Right atrium auricular region (tissue), 2 donors: Measurements from ENCODE around the gene SPEM3. TPM values are rescaled to one million over a fixed set of nuclear protein-coding genes. Genes with fewer than 3 reads are reported as not detected.

Source experiments
- DNase-seq: peaks from one replicate; pipeline ENCODE4 v3.0.0-alpha.2; 2019; ENCODE audit warnings: low spot score
- H3K27ac ChIP-seq, 2 donors: fragments of 200-600 bp; sonication (generic); 1 replicate in 1 of 2; 2 replicates in 1 of 2; pipeline ENCODE4 v1.5.1; 2016 to 2019
- H3K27me3 ChIP-seq, 2 donors: fragments of 200-600 bp; sonication (generic); one replicate each; pipeline versions ENCODE4 v1.5.1 to v1.6.0; 2017 to 2019
- H3K36me3 ChIP-seq: fragments of 200-600 bp; sonication (generic); one replicate; pipeline ENCODE4 v1.5.1; 2016
- H3K4me1 ChIP-seq, 2 donors: fragments of 200-600 bp; sonication (generic); one replicate each; pipeline versions ENCODE4 v1.5.1 to v1.6.0; 2017 to 2019
- H3K4me3 ChIP-seq, 2 donors: fragments of 200-600 bp; sonication (generic); 1 replicate in 1 of 2; 2 replicates in 1 of 2; pipeline ENCODE4 v1.5.1; 2017 to 2019; ENCODE audit warnings: mild to moderate bottlenecking in 1 of 2, moderate library complexity in 1 of 2
- H3K9me3 ChIP-seq, 2 donors: fragments of 200-600 bp; sonication (generic); one replicate each; pipeline ENCODE4 v1.5.1; 2019
- total RNA-seq, 2 donors: library from RNA; depleted of rRNA; stranded (reverse); fragments of >200 nt; gene quantifications; one replicate each; pipeline ENCODE4 v1.1.0, GENCODE V29; 2016
- TF ChIP-seq, protein P1 (sequence below), 2 donors: fragments of 200-600 bp; sonication (generic); IDR thresholded peaks; one replicate each; pipeline ENCODE4 v1.5.1; 2019; ENCODE audit warnings: antibody characterized with exemption in 2 of 2

SPEM3 gene
- total RNA-seq, 2 donors from 2014 or later = not detected

GRCh38 chr17:7419819-7420610 lies 8.6 kb upstream of the SPEM3 start, which contains the start of gene SPEM1:
TSS of gene SPEM1 (plus strand) at chr17:7420324. CDS start at chr17:7420385, 61 bp downstream.
- no peaks in the 10 kb centered on the region for H3K9me3 ChIP-seq
- TF ChIP-seq, protein P1, sequence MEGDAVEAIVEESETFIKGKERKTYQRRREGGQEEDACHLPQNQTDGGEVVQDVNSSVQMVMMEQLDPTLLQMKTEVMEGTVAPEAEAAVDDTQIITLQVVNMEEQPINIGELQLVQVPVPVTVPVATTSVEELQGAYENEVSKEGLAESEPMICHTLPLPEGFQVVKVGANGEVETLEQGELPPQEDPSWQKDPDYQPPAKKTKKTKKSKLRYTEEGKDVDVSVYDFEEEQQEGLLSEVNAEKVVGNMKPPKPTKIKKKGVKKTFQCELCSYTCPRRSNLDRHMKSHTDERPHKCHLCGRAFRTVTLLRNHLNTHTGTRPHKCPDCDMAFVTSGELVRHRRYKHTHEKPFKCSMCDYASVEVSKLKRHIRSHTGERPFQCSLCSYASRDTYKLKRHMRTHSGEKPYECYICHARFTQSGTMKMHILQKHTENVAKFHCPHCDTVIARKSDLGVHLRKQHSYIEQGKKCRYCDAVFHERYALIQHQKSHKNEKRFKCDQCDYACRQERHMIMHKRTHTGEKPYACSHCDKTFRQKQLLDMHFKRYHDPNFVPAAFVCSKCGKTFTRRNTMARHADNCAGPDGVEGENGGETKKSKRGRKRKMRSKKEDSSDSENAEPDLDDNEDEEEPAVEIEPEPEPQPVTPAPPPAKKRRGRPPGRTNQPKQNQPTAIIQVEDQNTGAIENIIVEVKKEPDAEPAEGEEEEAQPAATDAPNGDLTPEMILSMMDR (IDR thresholded peaks at IDR 0.05) = no peak
- H3K36me3 ChIP-seq = peaks cover 9% of the 10 kb centered on the region
- no peak within 1 kb of the TSS for H3K4me3 ChIP-seq
- no peaks in the 10 kb centered on the region for H3K4me1 ChIP-seq
- no peak within 1 kb of the TSS for H3K27ac ChIP-seq
- DNase-seq = no peak
- no peaks in the 10 kb centered on the region for H3K27me3 ChIP-seq

DNA sequence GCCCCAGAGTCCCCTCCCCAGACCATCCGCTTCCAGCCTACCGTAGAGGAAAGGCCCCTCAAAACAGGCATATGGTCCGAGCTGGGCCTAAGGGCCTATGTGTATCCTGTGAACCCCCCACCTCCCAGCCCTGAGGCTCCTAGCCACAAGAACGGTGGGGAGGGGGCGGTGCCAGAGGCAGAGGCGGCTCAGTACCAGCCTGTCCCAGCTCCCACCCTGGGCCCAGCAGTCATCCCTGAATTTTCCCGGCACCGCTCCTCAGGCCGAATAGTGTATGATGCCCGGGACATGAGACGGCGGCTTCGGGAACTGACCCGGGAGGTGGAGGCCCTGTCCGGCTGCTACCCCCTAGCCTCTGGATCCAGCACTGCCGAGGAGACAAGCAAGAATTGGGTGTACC lies 7.5 kb upstream of the SPEM3 start:
- H3K9me3 ChIP-seq = no peaks in the 10 kb centered on the region
- H3K27me3 ChIP-seq = no peaks in the 10 kb centered on the region
- no peaks in the 10 kb centered on the region for H3K36me3 ChIP-seq
- H3K27ac ChIP-seq = no peak overlapping the region
- no peak overlapping the region for H3K4me3 ChIP-seq
- H3K4me1 ChIP-seq = no peaks in the 10 kb centered on the region
- TF ChIP-seq, protein P1 (IDR thresholded peaks at IDR 0.05) = no peak
- DNase-seq = no peak

GRCh38 chr17:7423679-7424078 lies 5.0 kb upstream of the SPEM3 start:
- Histone ChIP-seq H3K9me3 (no peaks in the 10 kb centered on the region), H3K27me3 (no peaks in the 10 kb centered on the region), H3K36me3 (no peaks in the 10 kb centered on the region), H3K27ac (no peak overlapping the region), H3K4me3 (no peak overlapping the region), H3K4me1 (no peaks in the 10 kb centered on the region)
- no peak for DNase-seq
- TF ChIP-seq, protein P1 (IDR thresholded peaks at IDR 0.05) = no peak

DNA sequence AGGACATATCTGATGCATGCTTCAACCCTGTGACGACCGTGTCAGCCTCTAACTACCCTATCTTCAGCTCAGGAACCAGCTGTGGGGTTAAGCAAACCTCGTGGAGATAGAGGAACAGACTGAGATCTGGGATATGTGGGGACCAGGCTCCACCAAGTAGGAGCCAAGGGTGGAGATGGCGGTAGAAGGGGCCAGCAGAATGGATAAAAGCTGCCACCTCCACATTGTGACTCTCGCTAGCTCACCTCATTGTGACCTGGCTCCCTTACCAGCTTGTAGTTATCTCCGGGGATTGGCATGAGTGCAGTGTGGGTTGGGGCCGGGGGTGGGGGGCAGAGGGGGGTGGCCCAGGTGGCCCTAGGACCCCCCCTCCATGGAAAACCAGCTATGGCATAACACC lies 3.3 kb upstream of the SPEM3 start, which contains the start of gene SPEM2:
SPEM2 (plus strand) TSS at position 301 of the 400 bp plus-strand sequence; CDS start at position 374, 73 bp downstream.
- TF ChIP-seq, protein P1 (IDR thresholded peaks at IDR 0.05) = no peak
- Histone ChIP-seq H3K4me3 (no peak within 1 kb of the TSS), H3K27ac (no peak within 1 kb of the TSS), H3K36me3 (no peaks in the 10 kb centered on the region), H3K4me1 (no peaks in the 10 kb centered on the region), H3K27me3 (no peaks in the 10 kb centered on the region), H3K9me3 (no peaks in the 10 kb centered on the region)
- no peak for DNase-seq

- TF ChIP-seq, protein P1 (IDR thresholded peaks at IDR 0.05) = no peak
- Histone ChIP-seq H3K4me1 (no peaks in the 10 kb centered on the region), H3K27ac (no peak overlapping the region), H3K36me3 (no peaks in the 10 kb centered on the region), H3K27me3 (no peaks in the 10 kb centered on the region), H3K9me3 (no peaks in the 10 kb centered on the region), H3K4me3 (no peak overlapping the region)
- no peak for DNase-seq
Measured at GRCh38 chr17:7425756-7426155, 2.9 kb upstream of the SPEM3 start.
